Ovary (tissue), 3 donors: ENCODE measurements around the gene PLLP.

ENCODE experiments used
- CTCF ChIP-seq, 3 donors: fragments of 450-650 bp in 2 of 3; fragments of 200-600 bp in 1 of 3; IDR thresholded peaks; one replicate each; pipeline versions ENCODE4 v1.5.1 to v1.8.0; 2016 to 2022; ENCODE audit warnings: antibody characterized with exemption in 3 of 3, mild to moderate bottlenecking in 1 of 3
- EP300 ChIP-seq: sonication (generic); formaldehyde crosslinking; IDR thresholded peaks from one replicate; pipeline ENCODE4 v1.6.1; 2017; ENCODE audit warnings: antibody characterized with exemption
- POLR2A ChIP-seq: fragments of 450-650 bp; IDR thresholded peaks from one replicate; pipeline ENCODE4 v1.6.1; 2017; ENCODE audit warnings: antibody characterized with exemption, mild to moderate bottlenecking, moderate library complexity
- donor health status: DM: no; HTN: no; CAD: no.

GRCh38 chr16:57303910-57304168, 19.4 kb upstream of the PLLP start:
- TF ChIP-seq POLR2A (no peak), CTCF (IDR thresholded peaks at IDR 0.05) (no peak), EP300 (no peak)
